GM21381 (cell line): Measurements from ENCODE around the gene GRM8.

ENCODE experiments used
- ATAC-seq: cut with Tn5 transposase; IDR thresholded peaks from one replicate; pipeline ENCODE4 v1.9.1; 2021; ENCODE audit warnings: mild to moderate bottlenecking, moderate library complexity; ENCODE audit not compliant: unreplicated experiment

GRM8 gene

GRCh38 chr7:126820925-126821324 lies 431.8 kb downstream of the GRM8 start:
- no peak for ATAC-seq

- no peak for ATAC-seq
These were observed 433.6 kb downstream of the GRM8 start for GRCh38 chr7:126819197-126819484.

GRCh38 chr7:126818393-126819196 lies 434.1 kb downstream of the GRM8 start:
- ATAC-seq: no peak

GRCh38 chr7:126809188-126809587 lies 443.6 kb downstream of the GRM8 start:
- no peak for ATAC-seq

- ATAC-seq: no peak
These were observed 446.1 kb downstream of the GRM8 start for GRCh38 chr7:126806614-126807013.

- ATAC-seq: no peak
These were observed 447.4 kb downstream of the GRM8 start for GRCh38 chr7:126805351-126805750.

- peak; percentile 82 for ATAC-seq
These were observed 448.1 kb downstream of the GRM8 start for GRCh38 chr7:126804604-126805003.

GRCh38 chr7:126803990-126804389 lies 448.8 kb downstream of the GRM8 start:
- ATAC-seq: no peak

- ATAC-seq: peak; percentile 82
These were observed 449.6 kb downstream of the GRM8 start for GRCh38 chr7:126803060-126803665.

GRCh38 chr7:126801733-126802132 lies 451.0 kb downstream of the GRM8 start:
- no peak for ATAC-seq

GRCh38 chr7:126799541-126799940 lies 453.2 kb downstream of the GRM8 start:
- ATAC-seq: no peak

- no peak for ATAC-seq
These were observed 460.2 kb downstream of the GRM8 start for GRCh38 chr7:126792521-126792920.

GRCh38 chr7:126791306-126791705 lies 461.4 kb downstream of the GRM8 start:
- no peak for ATAC-seq

GRCh38 chr7:126790763-126791162 lies 462.0 kb downstream of the GRM8 start:
- no peak for ATAC-seq

GRCh38 chr7:126783613-126784012 lies 469.1 kb downstream of the GRM8 start:
- no peak for ATAC-seq

GRCh38 chr7:126780993-126781392 lies 471.7 kb downstream of the GRM8 start:
- peak; percentile 69 for ATAC-seq

GRCh38 chr7:126778101-126778500 lies 474.6 kb downstream of the GRM8 start:
- no peak for ATAC-seq

- ATAC-seq: no peak
These were observed 476.2 kb downstream of the GRM8 start for GRCh38 chr7:126776498-126776897.

- ATAC-seq: no peak
These were observed 478.7 kb downstream of the GRM8 start for GRCh38 chr7:126774077-126774476.

- no peak for ATAC-seq
These were observed 483.9 kb downstream of the GRM8 start for GRCh38 chr7:126768836-126769235.

- no peak for ATAC-seq
These were observed 491.7 kb downstream of the GRM8 start for GRCh38 chr7:126760914-126761577.

- no peak for ATAC-seq
These were observed 497.4 kb downstream of the GRM8 start for GRCh38 chr7:126755381-126755780.
